Stimulated activated naive CD8-positive, alpha-beta T cell treated with anti-CD3 and anti-CD28 coated beads, Interleukin-15, Interleukin-2, amounts not matched to agents 100 ng/mL and 50 ng/mL, for 24 hours (primary cell): ENCODE results near the gene PROS1.
"Not testable (repeated sequence)": the region's sequence is repeated elsewhere in the genome, so short reads cannot be mapped to it uniquely, and the experiment has no call there.

Experiments used
- H3K27ac Mint-ChIP-seq: one replicate; pipeline ENCODE4 v1.8.0; 2021; ENCODE audit warnings: mild to moderate bottlenecking, mixed read lengths
- H3K27me3 Mint-ChIP-seq: one replicate; pipeline ENCODE4 v1.8.0; 2021; ENCODE audit warnings: mixed read lengths
- H3K36me3 Mint-ChIP-seq: one replicate; pipeline ENCODE4 v1.8.0; 2021; ENCODE audit warnings: low read depth, mixed read lengths
- H3K4me1 Mint-ChIP-seq: one replicate; pipeline ENCODE4 v1.8.0; 2021; ENCODE audit warnings: low read depth, mixed read lengths
- H3K4me3 Mint-ChIP-seq: one replicate; pipeline ENCODE4 v1.8.0; 2021; ENCODE audit warnings: mild to moderate bottlenecking, mixed read lengths
- H3K9me3 Mint-ChIP-seq: one replicate; pipeline ENCODE4 v1.8.0; 2021; ENCODE audit warnings: mixed read lengths

The PROS1 gene

DNA sequence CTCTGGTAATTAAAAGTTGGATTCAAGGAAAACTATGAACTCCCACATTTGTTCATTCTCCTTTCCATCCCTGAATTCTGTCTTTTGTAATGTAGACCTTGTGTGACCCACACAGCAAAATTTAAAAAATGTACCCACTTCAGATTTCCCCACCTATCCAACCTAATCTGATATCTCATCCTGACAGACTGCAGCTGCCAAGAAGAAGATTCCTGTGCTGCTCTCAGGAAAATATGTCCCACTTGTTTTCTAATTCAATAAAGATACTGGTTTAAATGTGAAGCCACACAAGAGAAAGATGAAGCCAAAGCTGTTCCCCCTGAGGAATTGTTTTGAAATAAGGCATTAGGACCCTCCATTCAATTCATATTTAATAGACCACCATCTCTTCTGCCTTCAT lies 100.3 kb downstream of the PROS1 start:
- H3K27ac Mint-ChIP-seq, result not testable (repeated sequence)

DNA sequence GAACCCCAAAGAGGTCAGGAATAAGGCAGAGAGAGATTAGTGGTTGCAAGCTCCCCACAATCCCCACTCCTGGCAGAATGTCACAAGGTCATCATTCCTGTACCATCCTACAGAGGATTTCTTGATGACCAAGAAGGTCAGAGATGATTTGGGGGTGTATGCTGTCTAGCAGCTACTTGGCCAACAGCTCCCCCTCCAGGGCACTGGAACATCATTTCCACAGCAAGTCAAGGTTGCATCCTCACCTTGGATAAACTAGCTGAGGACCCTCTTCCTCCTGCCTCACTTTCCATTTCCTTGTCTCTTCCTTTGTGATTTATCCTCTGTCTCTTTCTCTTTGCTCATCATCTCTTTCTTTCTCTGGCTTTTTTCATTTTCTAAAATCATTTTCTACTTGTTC lies 106.3 kb downstream of the PROS1 start:
- Mint-ChIP-seq H3K36me3 (no peaks in the 10 kb centered on the region), H3K4me1 (no peaks in the 10 kb centered on the region), H3K9me3 (no peaks in the 10 kb centered on the region), H3K27me3 (no peaks in the 10 kb centered on the region), H3K4me3 (no peak overlapping the region), H3K27ac (no peak overlapping the region)

More for the DNA sequence above, 100.3 kb downstream of the PROS1 start:
- H3K4me1 Mint-ChIP-seq, H3K36me3 Mint-ChIP-seq, H3K27me3 Mint-ChIP-seq, H3K9me3 Mint-ChIP-seq, H3K4me3 Mint-ChIP-seq: not testable (repeated sequence)

DNA sequence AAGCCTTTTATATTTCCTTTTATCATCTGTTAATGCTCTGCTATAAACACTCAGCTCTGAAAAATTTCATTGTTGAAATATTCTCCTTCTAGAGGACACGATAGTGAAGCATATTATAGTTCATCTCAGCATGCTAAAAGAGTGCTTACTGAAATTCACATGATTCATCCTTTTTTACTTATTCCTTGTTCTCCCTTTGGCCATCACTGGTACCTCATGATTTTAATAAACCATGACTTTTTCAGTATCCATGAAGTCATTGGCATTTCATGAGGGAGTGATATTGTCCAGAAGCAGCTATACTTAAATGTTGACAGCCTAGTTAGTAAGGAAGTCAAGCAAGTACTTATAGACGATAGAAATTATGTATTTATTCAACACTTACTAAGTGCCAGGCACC lies 112.7 kb downstream of the PROS1 start:
- Mint-ChIP-seq H3K27me3 (no peaks in the 10 kb centered on the region), H3K4me1 (no peaks in the 10 kb centered on the region), H3K36me3 (no peaks in the 10 kb centered on the region), H3K4me3 (no peak overlapping the region), H3K27ac (no peak overlapping the region), H3K9me3 (peaks cover 4% of the 10 kb centered on the region)

DNA sequence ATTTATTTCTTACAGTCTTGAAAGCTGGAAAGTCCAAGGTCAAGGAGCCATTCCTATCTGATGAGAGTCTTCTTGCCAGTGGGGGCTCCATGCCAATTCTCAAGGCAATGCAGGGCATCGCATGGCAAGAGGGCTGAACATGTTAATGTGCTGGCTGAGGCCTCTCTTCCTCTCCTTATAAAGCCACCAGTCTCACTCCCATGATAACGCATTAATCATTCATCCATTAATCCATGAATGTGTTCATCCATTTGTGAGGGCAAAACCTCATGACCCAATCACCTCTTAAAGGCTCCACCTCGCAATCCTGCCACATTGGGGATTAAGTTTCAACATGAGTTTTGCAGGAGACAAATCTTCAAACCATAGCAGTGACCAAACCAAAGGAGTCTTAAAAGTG lies 118.3 kb downstream of the PROS1 start:
- peaks cover 7% of the 10 kb centered on the region for H3K9me3 Mint-ChIP-seq
- no peak overlapping the region for H3K27ac Mint-ChIP-seq
- no peak overlapping the region for H3K4me3 Mint-ChIP-seq
- H3K36me3 Mint-ChIP-seq, result no peaks in the 10 kb centered on the region
- H3K27me3 Mint-ChIP-seq, result no peaks in the 10 kb centered on the region
- H3K4me1 Mint-ChIP-seq, result no peaks in the 10 kb centered on the region

DNA sequence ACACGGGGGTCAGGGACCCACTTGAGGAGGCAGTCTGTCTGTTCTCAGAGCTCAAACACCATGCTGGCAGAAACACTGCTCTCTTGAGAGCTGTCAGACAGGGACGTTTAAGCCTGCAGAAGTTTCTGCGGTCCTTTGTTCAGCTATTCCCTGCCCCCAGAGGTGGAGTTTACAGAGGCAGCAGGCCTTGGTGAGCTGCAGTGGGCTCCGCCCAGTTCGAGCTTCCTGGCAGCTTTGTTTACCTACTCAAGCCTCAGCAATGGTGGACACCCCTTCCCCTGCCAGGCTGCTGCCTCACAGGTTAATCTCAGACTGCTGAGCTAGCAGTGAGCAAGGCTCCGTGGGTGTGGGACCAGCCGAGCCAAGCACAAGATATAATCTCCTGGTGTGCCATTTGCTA lies 121.5 kb downstream of the PROS1 start:
- not testable (repeated sequence) for H3K36me3 Mint-ChIP-seq, H3K4me3 Mint-ChIP-seq, H3K27me3 Mint-ChIP-seq, H3K4me1 Mint-ChIP-seq, H3K27ac Mint-ChIP-seq, H3K9me3 Mint-ChIP-seq

DNA sequence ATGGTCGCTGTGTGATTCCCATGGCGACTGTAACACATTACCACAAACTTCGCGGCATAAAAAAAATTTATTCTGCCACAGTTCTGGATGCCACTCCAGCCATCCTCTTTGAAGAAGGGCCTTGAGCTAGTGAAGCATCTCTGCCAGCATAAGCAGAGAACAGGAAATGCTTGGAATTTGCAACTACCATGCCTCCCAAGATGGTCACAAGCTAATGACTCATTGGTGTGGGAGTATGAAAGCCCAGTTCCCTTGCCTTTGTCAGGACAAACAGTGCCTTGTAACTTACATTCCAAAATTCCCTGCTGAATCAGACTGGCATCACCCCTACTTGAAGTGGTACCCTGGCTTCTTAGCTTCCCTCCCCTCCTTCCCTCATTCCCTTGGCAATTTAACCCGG lies 129.7 kb downstream of the PROS1 start:
- no peaks in the 10 kb centered on the region for H3K4me1 Mint-ChIP-seq
- no peaks in the 10 kb centered on the region for H3K27me3 Mint-ChIP-seq
- no peak overlapping the region for H3K4me3 Mint-ChIP-seq
- no peaks in the 10 kb centered on the region for H3K36me3 Mint-ChIP-seq
- no peaks in the 10 kb centered on the region for H3K9me3 Mint-ChIP-seq
- no peak overlapping the region for H3K27ac Mint-ChIP-seq

DNA sequence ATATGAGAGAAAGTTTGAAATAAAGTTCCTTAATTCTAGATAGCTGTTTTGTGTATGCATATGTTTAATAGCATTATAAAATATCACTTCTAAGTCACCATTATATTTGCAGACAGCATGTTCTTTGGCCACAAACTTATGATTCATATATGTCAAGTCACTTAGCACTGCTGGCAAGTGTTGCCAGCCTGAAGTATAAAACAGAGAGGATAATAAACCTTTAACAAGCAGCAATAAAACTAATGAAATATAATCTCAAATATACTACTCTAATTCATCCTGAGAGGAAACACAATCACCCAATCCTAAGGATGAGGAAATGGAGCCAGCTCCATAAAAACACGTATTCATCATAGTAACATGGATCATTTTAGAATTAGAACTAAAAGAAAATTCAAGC lies 134.5 kb downstream of the PROS1 start:
- not testable (repeated sequence) for H3K9me3 Mint-ChIP-seq, H3K36me3 Mint-ChIP-seq, H3K27ac Mint-ChIP-seq, H3K4me3 Mint-ChIP-seq, H3K27me3 Mint-ChIP-seq, H3K4me1 Mint-ChIP-seq
